PC-3 (cell line): ENCODE measurements around the gene GNA15.

Experiments
- CTCF ChIP-seq: fragments of 300-600 bp; sonication (generic); conservative IDR thresholded peaks from 2 replicates; pipeline ENCODE4 v1.5.1; 2017; ENCODE audit warnings: antibody characterized with exemption, low read depth, mild to moderate bottlenecking, low read length
- EZH2phosphoT487 ChIP-seq: fragments of 300-600 bp; sonication (generic); IDR thresholded peaks from 2 replicates; pipeline ENCODE4 v1.6.1; 2018; ENCODE audit warnings: mild to moderate bottlenecking, antibody characterized with exemption, low read length, borderline replicate concordance

- TF ChIP-seq EZH2phosphoT487 (no peak), CTCF (no peak)
Observed at GRCh38 chr19:3105641-3106508, 30.0 kb upstream of the GNA15 start.
